ENCODE data around the gene FAM120A. TPM values are rescaled to one million over a fixed set of nuclear protein-coding genes. Genes with fewer than 3 reads are reported as not detected.

The FAM120A gene
- total and polyA plus RNA-seq, 4 donors, result 28.3 to 91.0 (median 50.3) TPM

GRCh38 chr9:93572221-93572620 is 120.7 kb downstream of the FAM120A start:
- WGBS, result 98% methylated on average over 2 of the region's 2 CpGs
- H3K9me3 ChIP-seq (ENCODE audit: control insufficient read depth in 4 of 4, low read length in 3 of 4), result peaks cover 0 to 4% (median 0%) of the 10 kb centered on the region in 4 donors
- peaks cover 6 to 18% (median 13%) of the 10 kb centered on the region in 4 donors for H3K4me1 ChIP-seq (ENCODE audit: control insufficient read depth in 4 of 4, insufficient read depth in 4 of 4, low read length in 3 of 4)
- no peak overlapping the region for H3K9ac ChIP-seq (ENCODE audit: low read depth in 1 of 2, low read length in 2 of 2)
- H3K27me3 ChIP-seq (ENCODE audit: control insufficient read depth in 4 of 4, insufficient read depth in 4 of 4, low read length in 3 of 4), result no peaks in the 10 kb centered on the region
- no peak overlapping the region for H3K4me3 ChIP-seq (ENCODE audit: low read depth in 1 of 3, low read length in 3 of 3)
- no peak for TF ChIP-seq NR2F2 (IDR thresholded peaks at IDR 0.05)
- TF ChIP-seq YY1 (IDR thresholded peaks at IDR 0.05), result no peak
- TF ChIP-seq EGR1 (IDR thresholded peaks at IDR 0.05; ENCODE audit: low read depth in 2 of 2), result no peak
- no peak for TF ChIP-seq SP1 (IDR thresholded peaks at IDR 0.05)
- no peak for TF ChIP-seq HNF4G (IDR thresholded peaks at IDR 0.05)
- TF ChIP-seq HNF4A (conservative IDR thresholded peaks at IDR 0.05), result no peak
- no peak for TF ChIP-seq JUND (IDR thresholded peaks at IDR 0.05)
- no peak for TF ChIP-seq FOXA1 (IDR thresholded peaks at IDR 0.05)
- no peak for TF ChIP-seq RAD21 (IDR thresholded peaks at IDR 0.05)
- no peak for TF ChIP-seq TAF1 (conservative IDR thresholded peaks at IDR 0.05)
- TF ChIP-seq ZBTB33 (IDR thresholded peaks at IDR 0.05), result no peak
- TF ChIP-seq CTCF (IDR thresholded peaks at IDR 0.05; ENCODE audit: low read depth, low read length, missing input control), result no peak
- no peak for TF ChIP-seq REST (IDR thresholded peaks at IDR 0.05)
- TF ChIP-seq MAX (IDR thresholded peaks at IDR 0.05), result no peak
- TF ChIP-seq GABPA (IDR thresholded peaks at IDR 0.05 in 1 of 2, conservative IDR thresholded peaks at IDR 0.05 in 1 of 2), result no peak
- H3K36me3 ChIP-seq (ENCODE audit: control insufficient read depth in 4 of 4, insufficient read depth in 3 of 4, low read depth in 1 of 4, low read length in 3 of 4), result no peaks in the 10 kb centered on the region
- H3K27ac ChIP-seq (ENCODE audit: low read depth in 1 of 2, low read length in 2 of 2), result no peak overlapping the region
- no peak for DNase-seq (ENCODE audit: low spot score)
